DND-41 (cell line): ENCODE results near the gene KRT32.

Experiments
- ATAC-seq: fragments of 200-7000 bp; cut with Tn5 transposase; 3 replicates; pipeline ENCODE4 v1.9.1; 2021; ENCODE audit warnings: low read depth; ENCODE audit not compliant: insufficient read depth
- DNase-seq: peaks from one replicate; pipeline ENCODE4 v3.0.0-alpha.2; 2020
- H2AFZ ChIP-seq: 2 replicates; pipeline ENCODE4 v1.6.0; 2012; ENCODE audit warnings: low read depth, low read length
- H3K27ac ChIP-seq: 2 replicates; pipeline ENCODE4 v1.5.1; 2012; ENCODE audit warnings: low read length, inconsistent platforms
- H3K27me3 ChIP-seq: fragments of 200-600 bp; sonication (generic); 2 replicates; pipeline ENCODE4 v1.6.0; 2012; ENCODE audit warnings: low read length, mild to moderate bottlenecking, inconsistent platforms; ENCODE audit not compliant: insufficient read depth, poor library complexity
- H3K36me3 ChIP-seq: 2 replicates; pipeline ENCODE4 v1.5.1; 2012; ENCODE audit warnings: low read length, inconsistent platforms; ENCODE audit not compliant: insufficient read depth
- H3K4me1 ChIP-seq: 2 replicates; pipeline ENCODE4 v1.5.1; 2012; ENCODE audit warnings: mild to moderate bottlenecking, low read length; ENCODE audit not compliant: insufficient read depth
- H3K4me2 ChIP-seq: 2 replicates; pipeline ENCODE4 v1.6.0; 2012; ENCODE audit warnings: mild to moderate bottlenecking, moderate library complexity, low read length, inconsistent platforms; ENCODE audit not compliant: insufficient read depth
- H3K4me3 ChIP-seq, 2 experiments: fragments of 200-600 bp in 1 of 2; shearing (Covaris generic) in 1 of 2; 2 replicates each; pipeline ENCODE4 v1.5.1; 2012 to 2016; ENCODE audit warnings: inconsistent platforms in 2 of 2, low read length in 2 of 2, mild to moderate bottlenecking in 2 of 2, low read depth in 1 of 2, moderate library complexity in 1 of 2
- H3K79me2 ChIP-seq: 2 replicates; pipeline ENCODE4 v1.6.0; 2012; ENCODE audit warnings: low read length, inconsistent platforms; ENCODE audit not compliant: insufficient read depth
- H3K9ac ChIP-seq: 2 replicates; pipeline ENCODE4 v1.6.0; 2012; ENCODE audit warnings: low read depth, mild to moderate bottlenecking, inconsistent platforms, low read length, moderate library complexity
- H3K9me3 ChIP-seq: 2 replicates; pipeline ENCODE4 v1.5.1; 2012; ENCODE audit warnings: low read length, moderate library complexity, mild to moderate bottlenecking, inconsistent platforms; ENCODE audit not compliant: insufficient read depth, severe bottlenecking
- H4K20me1 ChIP-seq: 2 replicates; pipeline ENCODE4 v1.6.0; 2012; ENCODE audit warnings: low read length; ENCODE audit not compliant: insufficient read depth
- EZH2 ChIP-seq: IDR thresholded peaks from 3 replicates; pipeline ENCODE4 v1.6.1; 2012; ENCODE audit warnings: borderline replicate concordance, low read depth, mild to moderate bottlenecking, moderate library complexity, low read length, inconsistent platforms; ENCODE audit not compliant: severe bottlenecking
- TF ChIP-seq, protein P1 (sequence below): IDR thresholded peaks from 2 replicates; pipeline ENCODE4 v1.5.1; 2012; ENCODE audit warnings: borderline replicate concordance, low read length, moderate library complexity, mild to moderate bottlenecking; ENCODE audit not compliant: poor library complexity, severe bottlenecking; ENCODE audit errors: extremely low read depth

KRT32 gene

DNA sequence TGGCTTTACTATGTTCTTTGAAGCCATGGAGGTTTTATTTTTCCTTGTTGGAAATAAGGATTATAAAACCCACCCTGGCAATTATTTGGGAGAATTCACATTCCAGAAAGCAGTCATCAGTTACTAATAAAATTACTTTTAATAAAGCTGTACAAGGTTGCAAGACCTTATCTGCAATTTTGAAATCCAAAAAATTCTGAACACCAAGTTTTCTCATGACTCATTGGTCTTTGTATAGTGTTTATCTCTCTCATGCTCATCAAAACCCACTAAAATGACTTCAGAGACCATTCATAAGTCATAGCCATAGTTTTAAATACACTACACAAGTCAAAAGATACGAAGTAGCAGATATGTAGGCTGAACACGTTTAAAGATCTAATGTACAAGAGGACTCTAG is 20.4 kb downstream of the KRT32 start:
- H3K36me3 ChIP-seq = no peaks in the 10 kb centered on the region

DNA sequence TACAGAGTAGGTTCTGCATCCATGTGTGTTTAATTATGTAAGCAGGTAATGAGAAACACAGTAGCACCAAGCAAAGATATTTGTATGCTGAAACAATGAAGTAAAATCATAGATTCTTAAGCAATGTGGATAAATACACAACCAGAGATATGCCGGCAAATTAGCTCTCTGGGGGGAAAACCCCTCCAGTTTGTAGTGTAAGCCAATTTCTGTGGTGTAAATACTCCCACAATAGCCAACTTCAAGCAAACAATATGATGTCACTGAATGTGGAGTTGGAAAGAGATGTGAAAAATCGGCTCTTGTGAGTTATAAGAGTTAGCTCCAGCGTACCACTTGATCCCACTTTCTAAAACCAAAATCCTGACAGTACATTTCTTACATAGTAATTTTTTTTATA is 22.5 kb downstream of the KRT32 start:
- Histone ChIP-seq H3K27ac (no peak overlapping the region), H3K27me3 (peaks cover 28% of the 10 kb centered on the region), H3K4me3 (no peak overlapping the region), H3K4me1 (no peaks in the 10 kb centered on the region), H3K4me2 (no peak overlapping the region), H3K36me3 (no peaks in the 10 kb centered on the region), H2AFZ (no peak overlapping the region), H3K9ac (no peak overlapping the region), H3K9me3 (no peaks in the 10 kb centered on the region), H4K20me1 (no peaks in the 10 kb centered on the region; the same call in 1 of the 2 replicates), H3K79me2 (no peaks in the 10 kb centered on the region)
- TF ChIP-seq, protein P1, sequence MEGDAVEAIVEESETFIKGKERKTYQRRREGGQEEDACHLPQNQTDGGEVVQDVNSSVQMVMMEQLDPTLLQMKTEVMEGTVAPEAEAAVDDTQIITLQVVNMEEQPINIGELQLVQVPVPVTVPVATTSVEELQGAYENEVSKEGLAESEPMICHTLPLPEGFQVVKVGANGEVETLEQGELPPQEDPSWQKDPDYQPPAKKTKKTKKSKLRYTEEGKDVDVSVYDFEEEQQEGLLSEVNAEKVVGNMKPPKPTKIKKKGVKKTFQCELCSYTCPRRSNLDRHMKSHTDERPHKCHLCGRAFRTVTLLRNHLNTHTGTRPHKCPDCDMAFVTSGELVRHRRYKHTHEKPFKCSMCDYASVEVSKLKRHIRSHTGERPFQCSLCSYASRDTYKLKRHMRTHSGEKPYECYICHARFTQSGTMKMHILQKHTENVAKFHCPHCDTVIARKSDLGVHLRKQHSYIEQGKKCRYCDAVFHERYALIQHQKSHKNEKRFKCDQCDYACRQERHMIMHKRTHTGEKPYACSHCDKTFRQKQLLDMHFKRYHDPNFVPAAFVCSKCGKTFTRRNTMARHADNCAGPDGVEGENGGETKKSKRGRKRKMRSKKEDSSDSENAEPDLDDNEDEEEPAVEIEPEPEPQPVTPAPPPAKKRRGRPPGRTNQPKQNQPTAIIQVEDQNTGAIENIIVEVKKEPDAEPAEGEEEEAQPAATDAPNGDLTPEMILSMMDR = no peak
- no peak for TF ChIP-seq EZH2
- ATAC-seq = no peak
- DNase-seq = no peak

More for the DNA sequence above, 20.4 kb downstream of the KRT32 start:
- no peaks in the 10 kb centered on the region for H3K9me3 ChIP-seq
- no peak overlapping the region for H3K4me2 ChIP-seq
- ATAC-seq (no peak), DNase-seq (no peak)
- peaks cover 28% of the 10 kb centered on the region for H3K27me3 ChIP-seq
- no peak overlapping the region for H3K4me3 ChIP-seq
- no peak overlapping the region for H3K9ac ChIP-seq
- H3K4me1 ChIP-seq = no peaks in the 10 kb centered on the region
- H4K20me1 ChIP-seq = no peaks in the 10 kb centered on the region
- H2AFZ ChIP-seq = no peak overlapping the region
- no peak for TF ChIP-seq EZH2
- TF ChIP-seq, protein P1 = no peak
- H3K79me2 ChIP-seq = no peaks in the 10 kb centered on the region
- no peak overlapping the region for H3K27ac ChIP-seq

DNA sequence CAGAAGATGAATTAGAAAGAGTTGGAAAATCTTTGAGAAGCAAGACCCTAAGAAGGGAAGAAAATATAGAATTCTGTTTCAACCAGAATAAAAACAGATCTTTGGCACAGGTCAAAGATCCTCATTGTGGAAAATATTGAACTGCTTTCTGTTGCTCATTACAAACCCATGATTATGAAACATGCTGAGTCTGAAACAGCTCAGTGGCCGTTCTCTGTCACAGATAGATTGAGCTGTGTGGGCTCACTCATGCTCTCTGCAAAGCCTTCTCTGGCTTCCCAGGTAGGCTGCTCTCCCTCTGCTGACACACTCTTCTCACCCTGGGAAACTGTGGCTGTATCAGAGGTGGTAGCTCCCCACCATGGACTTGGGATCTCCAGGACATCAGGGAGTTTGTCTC is 23.0 kb downstream of the KRT32 start:
- Histone ChIP-seq H4K20me1 (no peaks in the 10 kb centered on the region; the same call in 1 of the 2 replicates), H3K27me3 (peaks cover 27% of the 10 kb centered on the region), H3K4me1 (no peaks in the 10 kb centered on the region), H3K4me2 (no peak overlapping the region), H3K27ac (no peak overlapping the region), H2AFZ (no peak overlapping the region), H3K9ac (no peak overlapping the region), H3K79me2 (no peaks in the 10 kb centered on the region), H3K9me3 (no peaks in the 10 kb centered on the region), H3K36me3 (no peaks in the 10 kb centered on the region), H3K4me3 (no peak overlapping the region)
- TF ChIP-seq, protein P1 = no peak
- no peak for TF ChIP-seq EZH2
- ATAC-seq (no peak), DNase-seq (no peak)

DNA sequence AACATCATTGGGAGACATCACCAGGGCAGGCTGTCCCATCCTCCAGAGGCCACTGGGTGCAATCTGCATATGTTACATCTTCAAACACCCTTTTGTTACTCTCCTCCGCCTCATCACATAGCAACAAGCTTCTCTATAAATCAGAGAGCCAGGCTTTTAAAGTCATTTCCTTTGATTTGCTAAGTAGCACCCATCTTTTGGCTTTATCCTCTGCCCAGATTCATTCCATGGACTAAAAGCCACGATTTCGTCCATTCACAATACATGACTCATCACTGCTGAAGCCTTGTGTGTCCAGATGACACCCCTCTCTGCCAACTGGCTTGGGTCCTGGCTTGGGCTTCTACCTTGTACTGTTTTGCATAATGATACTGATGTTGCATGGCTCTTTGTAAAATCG is 24.4 kb downstream of the KRT32 start:
- no peak overlapping the region for H3K9ac ChIP-seq
- no peak overlapping the region for H3K4me2 ChIP-seq
- no peaks in the 10 kb centered on the region for H3K4me1 ChIP-seq
- H3K27me3 ChIP-seq = peaks cover 22% of the 10 kb centered on the region
- no peaks in the 10 kb centered on the region for H3K36me3 ChIP-seq
- no peak overlapping the region for H3K4me3 ChIP-seq
- DNase-seq (no peak), ATAC-seq (no peak)
- H3K9me3 ChIP-seq = no peaks in the 10 kb centered on the region
- no peak overlapping the region for H2AFZ ChIP-seq
- no peaks in the 10 kb centered on the region; the same call in 1 of the 2 replicates for H4K20me1 ChIP-seq
- H3K27ac ChIP-seq = no peak overlapping the region
- no peaks in the 10 kb centered on the region for H3K79me2 ChIP-seq
- TF ChIP-seq EZH2 = no peak
- TF ChIP-seq, protein P1 = no peak
